Measurements from ENCODE around the gene PACSIN1. TPM values are rescaled to one million over a fixed set of nuclear protein-coding genes. Genes with fewer than 3 reads are reported as not detected.

PACSIN1 gene
- total RNA-seq, 1 experiment from 2014 or later, result 7.0 TPM

- H2BK20ac ChIP-seq (ENCODE audit: low read depth, low read length, poor library complexity, severe bottlenecking), result no peak overlapping the region
- DNase-seq, result no peak
These were observed 58.6 kb downstream of the PACSIN1 start for GRCh38 chr6:34524499-34524898.

More at GRCh38 chr6:34524499-34524898, 58.6 kb downstream of the PACSIN1 start:
- Histone ChIP-seq H3K23ac (ENCODE audit: insufficient read length, low read depth, low read length) (no peak overlapping the region), H3K4me1 (ENCODE audit: insufficient read depth, low read length) (peaks cover 3% of the 10 kb centered on the region; the same call in 1 of the 2 replicates), H2BK120ac (ENCODE audit: low read depth, low read length, poor library complexity, severe bottlenecking) (no peak overlapping the region), H4K91ac (ENCODE audit: insufficient read length, low read depth, low read length) (no peak overlapping the region), H3K4ac (ENCODE audit: low read depth, low read length) (no peak overlapping the region), H3K9me3 (ENCODE audit: control insufficient read depth, low read depth, low read length) (no peaks in the 10 kb centered on the region), H3K27ac (ENCODE audit: insufficient read length, low read depth, low read length) (no peak overlapping the region), H4K20me1 (ENCODE audit: control insufficient read depth, insufficient read depth, insufficient read length) (no peaks in the 10 kb centered on the region), H3K79me1 (ENCODE audit: insufficient read depth, low read depth, low read length, poor library complexity, severe bottlenecking) (no peaks in the 10 kb centered on the region), H3K18ac (ENCODE audit: insufficient read length, low read depth, low read length) (no peak overlapping the region), H2BK15ac (ENCODE audit: low read depth, low read length) (no peak overlapping the region), H3K79me2 (ENCODE audit: insufficient read depth, low read length) (no peaks in the 10 kb centered on the region), H3K4me2 (ENCODE audit: insufficient read depth, insufficient read length, low read length) (no peak overlapping the region), H3T11ph (ENCODE audit: low read length) (no peak overlapping the region), H4K5ac (ENCODE audit: insufficient read length, low read depth, low read length) (no peak overlapping the region), H3K9ac (ENCODE audit: extremely low read depth, insufficient read length, low read length) (no peak overlapping the region), H4K8ac (replicated peaks; ENCODE audit: insufficient read length, low read depth, low read length) (no peak overlapping the region), H2AK5ac (ENCODE audit: insufficient read length, low read length) (no peak overlapping the region), H3K23me2 (ENCODE audit: insufficient read length, low read depth, low read length, poor library complexity, severe bottlenecking) (no peaks in the 10 kb centered on the region), H2BK5ac (ENCODE audit: insufficient read length, low read length) (no peak overlapping the region), H2AFZ (ENCODE audit: low read length) (no peak overlapping the region), H3K14ac (ENCODE audit: insufficient read depth, low read length) (no peak overlapping the region), H3K27me3 (ENCODE audit: insufficient read depth, low read length) (no peaks in the 10 kb centered on the region), H2BK12ac (ENCODE audit: insufficient read length, low read depth, low read length) (no peak overlapping the region), H3K56ac (ENCODE audit: insufficient read length, low read depth, low read length) (no peak overlapping the region)
- Mint-ChIP-seq H3K36me3 (ENCODE audit: insufficient read depth in 1 of 3, low read depth in 3 of 3) (no peaks in the 10 kb centered on the region; a peak in 1 of 7 replicates), H3K9me3 (no peaks in the 10 kb centered on the region), H3K4me3 (no peak overlapping the region), H3K27me3 (ENCODE audit: low read depth) (peaks cover 2% of the 10 kb centered on the region; the same call in 1 of the 2 replicates), H3K4me1 (peaks cover 13 to 27% of the 10 kb centered on the region in 2 experiments), H3K27ac (no peak overlapping the region)
- WGBS (ENCODE audit: extremely low coverage, insufficient read length, low lambda C conversion rate), result no CpG with 5 or more reads among the region's 5 CpGs
- TF ChIP-seq, protein P1, sequence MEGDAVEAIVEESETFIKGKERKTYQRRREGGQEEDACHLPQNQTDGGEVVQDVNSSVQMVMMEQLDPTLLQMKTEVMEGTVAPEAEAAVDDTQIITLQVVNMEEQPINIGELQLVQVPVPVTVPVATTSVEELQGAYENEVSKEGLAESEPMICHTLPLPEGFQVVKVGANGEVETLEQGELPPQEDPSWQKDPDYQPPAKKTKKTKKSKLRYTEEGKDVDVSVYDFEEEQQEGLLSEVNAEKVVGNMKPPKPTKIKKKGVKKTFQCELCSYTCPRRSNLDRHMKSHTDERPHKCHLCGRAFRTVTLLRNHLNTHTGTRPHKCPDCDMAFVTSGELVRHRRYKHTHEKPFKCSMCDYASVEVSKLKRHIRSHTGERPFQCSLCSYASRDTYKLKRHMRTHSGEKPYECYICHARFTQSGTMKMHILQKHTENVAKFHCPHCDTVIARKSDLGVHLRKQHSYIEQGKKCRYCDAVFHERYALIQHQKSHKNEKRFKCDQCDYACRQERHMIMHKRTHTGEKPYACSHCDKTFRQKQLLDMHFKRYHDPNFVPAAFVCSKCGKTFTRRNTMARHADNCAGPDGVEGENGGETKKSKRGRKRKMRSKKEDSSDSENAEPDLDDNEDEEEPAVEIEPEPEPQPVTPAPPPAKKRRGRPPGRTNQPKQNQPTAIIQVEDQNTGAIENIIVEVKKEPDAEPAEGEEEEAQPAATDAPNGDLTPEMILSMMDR (conservative IDR thresholded peaks at IDR 0.05), result no peak
